ENCODE measurements around the gene PKD1L1.

Gene PKD1L1

GRCh38 chr7:47738563-47739166 lies 209.6 kb downstream of the PKD1L1 start:
- FAIRE-seq (no peak), DNase-seq (ENCODE audit: insufficient read length, low spot score) (no peak)
- no peak for TF ChIP-seq POLR2A (IDR thresholded peaks at IDR 0.05; ENCODE audit: low read depth, low read length)

GRCh38 chr7:47737601-47738000 lies 210.7 kb downstream of the PKD1L1 start:
- FAIRE-seq (no peak), DNase-seq (ENCODE audit: insufficient read length, low spot score) (no peak)
- TF ChIP-seq POLR2A (IDR thresholded peaks at IDR 0.05; ENCODE audit: low read depth, low read length): no peak

GRCh38 chr7:47735431-47736345 lies 212.6 kb downstream of the PKD1L1 start:
- no peak for DNase-seq (ENCODE audit: insufficient read length, low spot score)
- no peak for TF ChIP-seq POLR2A (IDR thresholded peaks at IDR 0.05; ENCODE audit: low read depth, low read length)
- FAIRE-seq: no peak

- no peak for TF ChIP-seq POLR2A (IDR thresholded peaks at IDR 0.05; ENCODE audit: low read depth, low read length)
- no peak for DNase-seq (ENCODE audit: insufficient read length, low spot score)
- no peak for FAIRE-seq
Measured at GRCh38 chr7:47734949-47735291, 213.3 kb downstream of the PKD1L1 start.

GRCh38 chr7:47734287-47734948 lies 213.8 kb downstream of the PKD1L1 start:
- no peak for TF ChIP-seq POLR2A (IDR thresholded peaks at IDR 0.05; ENCODE audit: low read depth, low read length)
- FAIRE-seq: no peak

GRCh38 chr7:47730142-47730541 lies 218.1 kb downstream of the PKD1L1 start:
- DNase-seq (ENCODE audit: insufficient read length, low spot score) (no peak), FAIRE-seq (no peak)
- TF ChIP-seq POLR2A (IDR thresholded peaks at IDR 0.05; ENCODE audit: low read depth, low read length): no peak

More at GRCh38 chr7:47734287-47734948, 213.8 kb downstream of the PKD1L1 start:
- no peak for DNase-seq (ENCODE audit: insufficient read length, low spot score)

GRCh38 chr7:47726047-47726726 lies 222.1 kb downstream of the PKD1L1 start:
- FAIRE-seq: no peak
- no peak for TF ChIP-seq POLR2A (IDR thresholded peaks at IDR 0.05; ENCODE audit: low read depth, low read length)
- DNase-seq (ENCODE audit: insufficient read length, low spot score): no peak

GRCh38 chr7:47725031-47725780 lies 223.1 kb downstream of the PKD1L1 start:
- DNase-seq (ENCODE audit: insufficient read length, low spot score): no peak
- no peak for TF ChIP-seq POLR2A (IDR thresholded peaks at IDR 0.05; ENCODE audit: low read depth, low read length)
- no peak for FAIRE-seq

Measured in H54 (cell line).